Mucosa of descending colon (tissue), 3 donors: Measurements from ENCODE around the gene KRT33A. TPM values are rescaled to one million over a fixed set of nuclear protein-coding genes. Genes with fewer than 3 reads are reported as not detected.
"Not testable (repeated sequence)": the region's sequence is repeated elsewhere in the genome, so short reads cannot be mapped to it uniquely, and the experiment has no call there.

Source experiments
- ATAC-seq: fragments of 200-7000 bp; cut with Tn5 transposase; one replicate; pipeline ENCODE4 v1.9.1; 2020; ENCODE audit warnings: mild to moderate bottlenecking, moderate library complexity
- DNase-seq, 3 donors: peaks; one replicate each; pipeline ENCODE4 v3.0.0-alpha.2; 2020
- H3K36me3 ChIP-seq: fragments of 200-600 bp; one replicate; pipeline ENCODE4 v1.8.0; 2021; ENCODE audit warnings: low read depth, mild to moderate bottlenecking
- H3K4me1 ChIP-seq: fragments of 200-600 bp; one replicate; pipeline ENCODE4 v1.8.0; 2021; ENCODE audit warnings: low read depth, mild to moderate bottlenecking
- H3K4me3 ChIP-seq: fragments of 200-600 bp; one replicate; pipeline ENCODE4 v1.8.0; 2021; ENCODE audit warnings: mild to moderate bottlenecking
- H3K9me3 ChIP-seq: fragments of 200-600 bp; one replicate; pipeline ENCODE4 v1.8.0; 2021; ENCODE audit warnings: mild to moderate bottlenecking
- intact Hi-C, 2 donors: fragments of 100-400 bp; cut with DNase I in 1 of 2; cut with micrococcal nuclease in 1 of 2; formaldehyde crosslinking; loops; one replicate each; pipeline versions ENCODE4 v1.11.0 to v1.11.1; 2022; cut with DNase I, micrococcal nuclease
- total RNA-seq, 3 donors: library from RNA; stranded (reverse); fragmentation: NEBNext Ultra II Directional in 2 of 3; extraction: Animal tissue kit (Norgen Biotek cat#: 25700) in 2 of 3; gene quantifications; one replicate each; pipeline versions ENCODE4 v1.2.1 to v1.2.4, GENCODE V29; 2021 to 2023
- TF ChIP-seq, protein P1 (sequence below): fragments of 200-600 bp; IDR thresholded peaks from one replicate; pipeline ENCODE4 v1.8.0; 2022; ENCODE audit warnings: antibody characterized with exemption, mild to moderate bottlenecking
- donor health status: DM: no; HTN: no; CAD: no; lungs with moderate emphysema.
- donor health status: DM: no; HTN: no; CAD: no.
- donor health status: DM: no; HTN: yes; CAD: no.

The KRT33A gene
- total RNA-seq, 3 donors from 2014 or later: not detected

DNA sequence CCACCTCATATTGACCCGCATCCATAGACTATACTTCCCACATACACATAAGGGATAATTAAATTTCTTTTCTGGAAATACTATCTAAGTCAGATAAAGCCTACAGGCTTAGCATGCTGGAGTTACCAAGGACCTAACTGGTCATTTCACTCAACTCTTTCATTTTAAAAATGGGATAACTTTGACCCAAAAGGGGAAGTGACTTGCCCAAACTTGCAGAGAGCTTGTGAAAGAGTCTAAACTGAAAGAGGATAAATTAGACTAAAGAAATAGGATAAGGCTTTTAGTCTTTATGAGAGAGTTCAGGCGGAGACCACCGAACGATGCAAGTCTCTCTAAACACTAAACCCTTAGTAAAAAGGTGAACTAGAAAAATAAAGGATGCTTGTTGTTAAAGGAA, 3.9 kb upstream of the KRT33A start:
- H3K36me3 ChIP-seq: no peaks in the 10 kb centered on the region
- TF ChIP-seq, protein P1, sequence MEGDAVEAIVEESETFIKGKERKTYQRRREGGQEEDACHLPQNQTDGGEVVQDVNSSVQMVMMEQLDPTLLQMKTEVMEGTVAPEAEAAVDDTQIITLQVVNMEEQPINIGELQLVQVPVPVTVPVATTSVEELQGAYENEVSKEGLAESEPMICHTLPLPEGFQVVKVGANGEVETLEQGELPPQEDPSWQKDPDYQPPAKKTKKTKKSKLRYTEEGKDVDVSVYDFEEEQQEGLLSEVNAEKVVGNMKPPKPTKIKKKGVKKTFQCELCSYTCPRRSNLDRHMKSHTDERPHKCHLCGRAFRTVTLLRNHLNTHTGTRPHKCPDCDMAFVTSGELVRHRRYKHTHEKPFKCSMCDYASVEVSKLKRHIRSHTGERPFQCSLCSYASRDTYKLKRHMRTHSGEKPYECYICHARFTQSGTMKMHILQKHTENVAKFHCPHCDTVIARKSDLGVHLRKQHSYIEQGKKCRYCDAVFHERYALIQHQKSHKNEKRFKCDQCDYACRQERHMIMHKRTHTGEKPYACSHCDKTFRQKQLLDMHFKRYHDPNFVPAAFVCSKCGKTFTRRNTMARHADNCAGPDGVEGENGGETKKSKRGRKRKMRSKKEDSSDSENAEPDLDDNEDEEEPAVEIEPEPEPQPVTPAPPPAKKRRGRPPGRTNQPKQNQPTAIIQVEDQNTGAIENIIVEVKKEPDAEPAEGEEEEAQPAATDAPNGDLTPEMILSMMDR: no peak
- H3K4me1 ChIP-seq: no peaks in the 10 kb centered on the region
- ATAC-seq: no peak
- no peak overlapping the region for H3K4me3 ChIP-seq
- intact Hi-C loops: no loop called here
- no peak for DNase-seq
- no peaks in the 10 kb centered on the region for H3K9me3 ChIP-seq

DNA sequence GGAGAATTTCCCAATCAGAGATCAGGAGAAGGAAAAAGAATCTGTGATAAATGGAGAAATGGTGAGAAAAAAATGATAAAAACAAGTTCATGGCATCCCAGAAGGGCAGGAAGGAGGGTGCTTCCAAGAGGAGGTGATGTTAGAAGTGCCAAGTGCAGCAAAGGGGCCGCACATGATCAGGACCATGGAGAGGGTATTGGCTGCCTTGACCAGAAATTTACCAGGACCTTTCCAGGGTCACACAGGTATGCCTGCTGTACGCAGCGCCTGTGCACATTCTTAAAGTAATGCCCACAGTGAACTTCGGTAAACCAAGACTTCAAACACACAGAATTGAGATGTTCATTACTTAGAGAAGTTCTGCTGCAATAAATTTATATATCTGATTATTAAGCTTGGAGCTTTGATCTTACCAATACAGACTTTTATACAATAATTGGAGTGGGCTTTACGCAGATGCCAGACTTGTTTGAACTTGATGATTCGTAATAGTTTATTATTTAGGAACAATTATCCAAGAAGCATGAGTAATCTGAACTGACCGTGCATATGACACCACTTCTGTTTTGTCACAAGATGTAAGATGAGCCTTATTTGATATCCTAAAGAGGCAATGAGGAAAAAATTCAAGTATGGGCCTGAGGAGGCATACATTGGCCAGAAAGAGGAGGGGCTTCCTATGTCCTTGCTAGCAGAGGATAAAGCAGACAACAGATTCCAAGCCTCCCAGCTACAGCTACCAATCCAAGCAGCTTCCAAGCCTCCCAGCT, 2.2 kb upstream of the KRT33A start:
- Histone ChIP-seq H3K4me1 (no peaks in the 10 kb centered on the region), H3K9me3 (no peaks in the 10 kb centered on the region), H3K4me3 (no peak overlapping the region), H3K36me3 (no peaks in the 10 kb centered on the region)
- DNase-seq: no peak
- TF ChIP-seq, protein P1: no peak
- intact Hi-C loops: no loop called here
- ATAC-seq: no peak

DNA sequence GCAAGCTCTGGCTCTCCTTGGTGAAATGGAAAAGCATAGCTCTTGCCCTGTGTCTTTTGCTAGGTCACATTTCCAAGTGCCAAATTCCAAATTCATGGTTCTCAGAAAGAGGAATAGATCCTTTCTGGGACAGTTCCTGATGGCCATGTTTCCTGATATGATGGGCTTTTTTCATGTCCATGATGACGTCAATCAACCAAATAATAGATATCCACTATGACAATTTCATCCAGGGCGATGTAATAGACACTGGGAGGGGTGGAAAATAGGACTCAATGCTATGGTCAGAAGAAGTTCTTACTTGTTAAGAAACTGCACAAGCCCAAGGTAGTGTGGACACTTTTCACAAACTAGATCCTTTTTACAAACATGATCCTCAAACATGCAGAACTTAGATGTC, 549 bp upstream of the KRT33A start:
- no peak overlapping the region for H3K4me3 ChIP-seq
- DNase-seq: no peak
- ATAC-seq: no peak
- H3K4me1 ChIP-seq: no peaks in the 10 kb centered on the region
- TF ChIP-seq, protein P1: no peak
- intact Hi-C loops: no loop called here
- no peaks in the 10 kb centered on the region for H3K9me3 ChIP-seq
- H3K36me3 ChIP-seq: no peaks in the 10 kb centered on the region

DNA sequence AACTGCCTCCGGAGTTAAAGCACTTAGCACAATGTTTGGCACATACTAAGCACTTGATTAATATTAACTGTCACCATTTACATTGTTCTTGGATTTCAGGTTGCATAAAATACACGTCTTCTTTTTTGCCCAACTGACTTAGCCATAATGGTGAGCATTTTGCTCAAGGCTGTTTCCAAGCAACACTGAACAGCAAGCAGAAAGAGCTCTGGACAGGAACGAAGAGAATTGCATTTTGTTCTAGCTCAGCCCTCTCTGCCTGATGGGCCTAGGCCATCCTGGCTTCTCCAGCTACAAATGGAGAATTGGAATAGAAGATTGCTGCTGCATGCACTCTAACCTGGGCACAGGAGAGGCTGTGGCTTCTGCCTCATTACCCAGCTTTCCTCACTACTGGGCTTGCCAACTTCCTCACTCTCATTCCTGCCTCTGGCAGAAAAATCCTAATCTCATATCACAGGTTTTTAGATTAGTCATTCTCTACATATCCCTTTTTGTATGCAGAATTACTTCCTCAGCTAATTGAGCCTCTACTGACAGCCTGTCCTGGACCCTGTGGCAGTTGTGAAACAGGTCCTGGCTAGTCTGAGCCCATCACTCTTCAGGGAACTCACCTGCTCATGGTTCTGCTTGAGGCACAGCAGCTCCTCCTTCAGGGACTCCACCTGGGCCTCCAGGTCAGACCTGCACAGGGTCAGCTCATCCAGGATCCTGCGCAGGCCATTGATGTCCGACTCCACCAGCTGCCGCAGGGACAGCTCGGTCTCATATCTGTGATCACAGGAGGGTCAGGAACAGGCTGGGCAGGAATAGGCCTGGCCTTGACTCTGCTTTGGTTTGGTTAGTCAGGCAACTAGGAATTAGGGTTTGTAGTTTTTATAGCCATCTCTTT, 2.5 kb downstream of the KRT33A start:
- H3K36me3 ChIP-seq: no peaks in the 10 kb centered on the region
- no peak for DNase-seq
- TF ChIP-seq, protein P1: no peak
- H3K4me1 ChIP-seq: no peaks in the 10 kb centered on the region
- H3K9me3 ChIP-seq: no peaks in the 10 kb centered on the region
- no peak overlapping the region for H3K4me3 ChIP-seq
- intact Hi-C loops: no loop called here
- ATAC-seq: no peak

DNA sequence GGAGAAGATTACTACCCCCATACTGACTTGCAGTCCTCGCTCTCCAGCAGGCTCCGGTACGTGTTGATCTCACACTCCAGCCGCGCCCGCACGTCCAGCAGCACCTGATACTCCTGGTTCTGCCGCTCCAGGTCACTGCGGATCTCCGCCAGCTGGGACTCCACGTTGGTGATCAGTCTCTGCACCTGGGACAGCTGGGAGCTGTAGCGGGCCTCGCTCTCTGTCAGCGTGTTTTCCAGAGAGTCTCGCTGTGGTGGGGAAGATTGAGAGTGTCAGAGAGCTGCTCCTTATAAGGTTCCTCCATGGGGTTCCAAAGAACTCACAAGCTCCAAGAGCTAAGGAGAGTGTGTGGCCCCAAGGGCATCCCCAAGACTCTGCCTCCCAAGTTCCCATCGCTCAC, 4.2 kb downstream of the KRT33A start:
- H3K36me3 ChIP-seq, H3K4me3 ChIP-seq, intact Hi-C loops, H3K9me3 ChIP-seq, ATAC-seq, DNase-seq, H3K4me1 ChIP-seq: not testable (repeated sequence)

DNA sequence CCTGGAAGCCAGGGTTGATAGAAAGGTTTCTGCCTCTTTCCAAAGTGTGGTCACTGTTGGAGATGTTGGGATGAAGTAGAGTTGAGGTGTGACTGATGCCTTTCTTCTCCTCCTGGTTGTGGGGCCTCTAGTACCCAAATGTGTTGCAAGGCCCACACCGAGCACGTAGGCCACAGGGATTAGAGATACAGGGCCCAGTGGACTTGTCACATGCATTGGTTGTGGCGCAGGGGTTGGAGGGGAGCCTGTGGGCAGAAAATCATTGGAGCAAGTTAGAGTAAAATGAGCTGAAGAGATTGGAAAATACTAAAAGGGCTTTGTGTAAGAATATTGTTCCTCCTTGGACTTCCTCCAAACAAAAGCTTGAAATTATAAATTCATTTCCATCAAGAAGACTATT, 4.6 kb downstream of the KRT33A start:
- Histone ChIP-seq H3K4me1 (no peaks in the 10 kb centered on the region), H3K9me3 (no peaks in the 10 kb centered on the region), H3K36me3 (no peaks in the 10 kb centered on the region), H3K4me3 (no peak overlapping the region)
- TF ChIP-seq, protein P1: no peak
- no peak for ATAC-seq
- intact Hi-C loops: no loop called here
- DNase-seq: no peak
